ENCODE data around the gene THAP7.
"Not testable (repeated sequence)": the region's sequence is repeated elsewhere in the genome, so short reads cannot be mapped to it uniquely, and the experiment has no call there.

THAP7 gene, protein sequence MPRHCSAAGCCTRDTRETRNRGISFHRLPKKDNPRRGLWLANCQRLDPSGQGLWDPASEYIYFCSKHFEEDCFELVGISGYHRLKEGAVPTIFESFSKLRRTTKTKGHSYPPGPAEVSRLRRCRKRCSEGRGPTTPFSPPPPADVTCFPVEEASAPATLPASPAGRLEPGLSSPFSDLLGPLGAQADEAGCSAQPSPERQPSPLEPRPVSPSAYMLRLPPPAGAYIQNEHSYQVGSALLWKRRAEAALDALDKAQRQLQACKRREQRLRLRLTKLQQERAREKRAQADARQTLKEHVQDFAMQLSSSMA

GRCh38 chr22:21001601-21002325, at the start of gene THAP7:
THAP7 (minus strand) TSS chr22:21002118; CDS start chr22:21001911, 207 bp downstream.
- DNase-seq (ENCODE audit: low read depth in 2 of 2): peak; percentile 94 to 98

DNA sequence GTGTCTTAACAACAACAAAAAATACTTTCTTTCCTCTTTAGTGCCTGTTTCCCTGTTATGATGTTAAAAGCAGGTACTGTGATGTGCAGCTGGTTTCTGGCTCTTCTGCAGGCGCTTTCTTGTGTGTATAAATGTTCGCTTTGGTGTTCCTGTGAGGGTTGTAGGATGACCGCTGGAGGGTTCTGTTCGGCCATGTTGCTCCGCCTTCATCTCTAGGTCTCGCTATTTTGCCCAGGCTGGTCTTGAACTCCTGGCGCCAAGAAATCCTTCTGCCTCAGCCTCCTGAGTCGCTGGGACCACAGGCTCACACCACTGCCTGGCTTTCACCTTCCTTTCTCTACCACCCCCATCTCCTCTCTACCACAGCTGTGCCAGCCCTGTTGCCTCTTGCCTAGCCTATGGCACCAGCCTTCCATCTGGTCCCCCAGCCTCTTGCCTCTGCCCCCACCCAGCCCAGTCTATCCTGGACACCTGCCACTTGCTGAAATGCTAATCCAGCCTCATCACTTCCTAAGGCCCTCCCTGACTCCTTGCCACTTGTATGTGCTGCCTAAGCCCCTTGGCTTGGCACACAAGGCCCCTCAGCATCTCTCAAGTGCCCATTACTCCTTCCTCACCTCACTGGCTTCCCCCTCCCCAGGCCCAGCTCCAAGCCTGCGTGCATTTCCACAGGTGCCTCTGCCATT, 49.4 kb upstream of the THAP7 start:
- no peak for DNase-seq (ENCODE audit: low read depth in 2 of 2)

DNA sequence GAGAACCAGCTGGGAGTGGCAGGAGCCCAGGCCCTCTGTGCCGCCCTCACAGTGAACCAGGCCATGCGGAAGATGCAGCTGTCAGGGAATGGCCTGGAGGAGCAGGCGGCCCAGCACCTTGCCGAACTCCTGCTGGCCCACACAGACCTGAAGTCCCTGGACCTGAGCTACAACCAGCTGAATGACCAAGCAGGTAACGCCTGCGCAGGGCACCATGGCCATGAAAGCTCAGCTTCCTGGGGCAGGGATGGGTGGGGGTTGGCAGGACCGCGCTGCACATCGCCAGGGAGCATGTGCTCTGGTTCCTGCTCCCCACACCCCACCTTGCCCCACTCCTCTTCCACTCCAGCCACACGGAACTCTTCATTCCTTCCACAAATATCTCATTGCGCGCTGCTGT, 47.0 kb upstream of the THAP7 start:
- not testable (repeated sequence) for DNase-seq (ENCODE audit: low read depth in 2 of 2)

DNA sequence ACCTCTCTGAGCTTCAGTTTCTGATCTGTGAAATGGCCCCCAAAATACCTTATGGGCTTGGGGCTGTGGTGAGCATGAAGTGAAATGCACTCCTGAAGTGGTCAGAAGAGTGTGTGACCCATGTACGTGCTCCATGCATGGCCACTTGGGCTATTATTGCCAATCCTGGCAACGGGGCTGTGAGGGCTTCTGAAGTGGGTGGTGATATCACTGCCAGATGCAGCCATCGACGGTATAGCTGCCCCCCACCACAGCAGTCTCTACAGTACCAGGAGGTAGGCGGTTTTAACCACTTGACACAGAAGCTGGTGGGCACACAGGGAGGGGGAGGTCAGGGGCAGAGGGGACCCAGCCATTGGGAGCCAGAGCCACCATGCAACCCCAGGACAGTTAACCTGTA, 46.5 kb upstream of the THAP7 start:
- DNase-seq (ENCODE audit: low read depth in 2 of 2): not testable (repeated sequence)

GRCh38 chr22:21047730-21048129, 45.8 kb upstream of the THAP7 start:
- no peak for DNase-seq (ENCODE audit: low read depth in 2 of 2)

- no peak for DNase-seq (ENCODE audit: low read depth in 2 of 2)
Measured at GRCh38 chr22:21047035-21047661, 45.2 kb upstream of the THAP7 start.

GRCh38 chr22:21045585-21046294, 43.8 kb upstream of the THAP7 start, which contains the start of gene LRRC74B:
LRRC74B (plus strand) TSS chr22:21045946; CDS start chr22:21045987, 41 bp downstream.
- peak; percentile 23 to 49 for DNase-seq (ENCODE audit: low read depth in 2 of 2)

GRCh38 chr22:21044931-21045584, 43.1 kb upstream of the THAP7 start:
- no peak for DNase-seq (ENCODE audit: low read depth in 2 of 2)

DNA sequence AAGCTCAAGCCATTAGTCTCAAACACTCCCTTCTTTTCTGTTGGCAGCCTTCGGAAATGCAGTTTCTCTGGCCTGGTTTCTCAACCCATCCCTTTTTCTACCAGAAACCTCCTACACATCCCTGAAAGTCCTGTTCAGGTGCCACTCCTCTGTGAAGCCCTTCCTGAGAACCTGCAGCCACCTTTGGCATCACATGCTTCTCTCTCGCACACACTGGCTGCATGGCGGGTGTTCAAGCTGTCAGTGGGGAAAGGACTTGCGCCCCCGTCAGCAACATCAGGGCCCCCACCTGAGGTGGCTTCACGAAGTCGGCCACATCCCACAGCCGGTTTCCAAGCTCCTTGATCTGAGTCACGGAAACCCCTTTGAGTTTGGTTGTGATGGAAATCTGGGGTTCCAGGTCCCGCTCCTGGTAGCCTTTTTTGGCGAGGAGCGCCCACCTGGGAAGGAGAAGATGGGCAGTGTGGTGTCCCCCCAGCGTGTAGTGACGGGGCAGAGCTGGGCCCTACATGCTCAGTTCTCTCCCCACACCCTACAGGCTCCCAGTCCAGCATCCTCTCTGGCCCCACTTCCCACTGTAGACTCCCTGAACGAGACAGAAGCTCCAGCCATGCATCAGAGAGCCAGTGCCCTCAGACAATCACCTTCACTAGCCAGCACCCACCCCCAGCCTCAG, 42.1 kb upstream of the THAP7 start:
- DNase-seq (ENCODE audit: low read depth in 2 of 2): no peak

DNA sequence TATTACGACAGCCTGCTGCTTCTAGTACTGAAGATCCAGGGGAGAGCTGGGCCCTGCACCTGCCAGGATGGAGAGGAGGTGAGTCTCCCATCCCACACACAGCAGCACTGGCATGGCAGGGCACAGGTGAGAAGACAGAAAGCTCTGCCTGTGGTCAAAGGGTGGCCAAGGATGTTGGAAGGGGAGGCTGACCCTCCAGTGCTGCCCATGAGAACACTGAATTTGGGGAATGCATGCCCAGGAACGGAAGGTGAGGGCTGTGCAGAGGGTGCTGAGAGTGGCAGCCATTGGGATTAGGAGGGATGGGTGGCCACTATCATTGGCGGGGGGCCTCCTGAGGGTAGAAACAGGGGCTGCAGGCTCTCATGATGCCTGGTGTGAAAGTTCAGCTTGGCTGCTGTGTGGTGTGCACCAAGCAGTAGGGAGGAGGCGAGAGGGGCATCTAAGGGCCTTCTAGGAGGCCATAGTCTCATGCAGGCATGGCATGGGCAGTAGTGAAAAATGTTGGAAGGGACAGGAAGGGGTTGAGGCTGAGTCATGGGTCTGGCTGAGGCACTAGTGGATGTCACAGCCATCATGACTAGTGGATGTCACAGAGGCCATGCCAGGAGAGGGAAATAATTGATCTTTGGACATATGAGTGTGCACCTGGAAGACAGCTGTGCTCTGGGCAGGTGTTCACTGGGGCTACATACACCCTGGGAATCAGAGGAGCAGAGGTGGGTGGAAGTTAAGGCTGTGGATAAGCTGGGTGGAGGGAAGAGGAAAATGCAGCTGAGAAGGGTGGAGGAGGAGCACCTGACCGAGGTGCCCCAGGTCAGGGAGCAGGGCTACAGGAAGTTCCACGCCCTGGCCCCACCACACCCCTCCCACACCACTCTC, 41.3 kb upstream of the THAP7 start:
- no peak for DNase-seq (ENCODE audit: low read depth in 2 of 2)

- no peak for DNase-seq (ENCODE audit: low read depth in 2 of 2)
Measured at GRCh38 chr22:21041937-21042336, 40.0 kb upstream of the THAP7 start.

DNA sequence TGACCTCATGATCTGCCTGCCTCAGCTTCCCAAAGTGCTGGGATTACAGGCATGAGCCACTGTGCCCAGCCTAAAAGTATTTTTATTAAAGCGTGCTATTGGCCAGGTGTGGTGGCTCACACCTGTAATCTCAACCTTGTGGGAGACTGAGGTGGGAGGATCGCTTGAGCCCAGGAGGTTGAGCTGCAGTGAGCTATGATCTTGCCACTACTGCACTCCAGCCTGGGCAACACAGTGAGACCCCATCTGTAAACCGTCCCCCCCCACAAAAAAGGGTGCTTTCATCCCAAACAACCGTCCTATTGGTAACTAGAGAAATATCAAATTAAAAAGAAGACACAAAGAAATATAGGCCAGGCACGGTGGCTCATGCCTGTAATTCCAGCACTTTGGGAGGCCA, 37.2 kb upstream of the THAP7 start:
- DNase-seq (ENCODE audit: low read depth in 2 of 2): not testable (repeated sequence)

- no peak for DNase-seq (ENCODE audit: low read depth in 2 of 2)
Measured at GRCh38 chr22:21038405-21038804, 36.5 kb upstream of the THAP7 start.

GRCh38 chr22:21034989-21035388, 33.1 kb upstream of the THAP7 start:
- DNase-seq (ENCODE audit: low read depth in 2 of 2): no peak

DNA sequence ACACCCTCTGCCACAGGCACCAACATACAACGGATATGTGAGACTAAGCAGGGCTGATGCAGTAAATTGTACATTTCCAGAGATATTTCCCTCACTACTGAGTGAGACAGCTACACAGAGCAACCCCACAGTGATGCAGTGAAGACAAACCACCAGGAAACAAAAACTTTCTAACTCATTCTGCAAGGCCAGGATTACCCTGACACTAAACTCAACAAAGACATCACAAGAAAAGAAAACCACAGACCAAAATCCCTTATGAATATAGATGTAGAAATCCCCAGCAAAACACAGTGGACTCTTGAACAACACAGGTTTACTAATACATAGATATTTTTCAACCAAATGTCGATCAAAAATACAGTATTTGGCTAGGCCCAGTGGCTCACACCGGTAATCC, 32.0 kb upstream of the THAP7 start:
- DNase-seq (ENCODE audit: low read depth in 2 of 2): no peak

GRCh38 chr22:21032868-21033688, 31.2 kb upstream of the THAP7 start:
- DNase-seq (ENCODE audit: low read depth in 2 of 2): no peak

GRCh38 chr22:21032037-21032867, 30.3 kb upstream of the THAP7 start, which contains the start of gene SLC7A4:
SLC7A4 (minus strand) TSS chr22:21032561; CDS start chr22:21031812, 749 bp downstream.
- DNase-seq (ENCODE audit: low read depth in 2 of 2): no peak
